Testis (tissue), 2 donors: ENCODE measurements around the gene TRIM38.

Source experiments
- CTCF ChIP-seq, 3 experiments: fragments of 450-650 bp in 2 of 3; fragments of 200-600 bp in 1 of 3; sonication (generic) in 1 of 3; IDR thresholded peaks; one replicate each; pipeline ENCODE4 v1.5.1; 2016 to 2019; ENCODE audit warnings: antibody characterized with exemption in 3 of 3, mild to moderate bottlenecking in 2 of 3, moderate library complexity in 1 of 3
- POLR2A ChIP-seq: fragments of 450-650 bp; IDR thresholded peaks from one replicate; pipeline ENCODE4 v1.6.1; 2017; ENCODE audit warnings: antibody characterized with exemption, mild to moderate bottlenecking, moderate library complexity

GRCh38 chr6:26026833-26027490 is 64.4 kb downstream of the TRIM38 start:
- TF ChIP-seq CTCF (IDR thresholded peaks at IDR 0.05) (no peak), POLR2A (peak; percentile 98)
